Stomach (tissue), 9 donors: Measurements from ENCODE around the gene SUPT7L. TPM values are rescaled to one million over a fixed set of nuclear protein-coding genes. Genes with fewer than 3 reads are reported as not detected.

Source experiments
- DNase-seq, 2 donors: peaks; one replicate each; pipeline versions ENCODE4 v3.0.0 to v3.0.0-alpha.2; 2013 to 2019
- H3K27ac ChIP-seq, 5 donors: fragments of 200-600 bp in 4 of 5; sonication (generic) in 4 of 5; one replicate each; pipeline ENCODE4 v1.5.1; 2013 to 2019; ENCODE audit warnings: mild to moderate bottlenecking in 1 of 5, moderate library complexity in 1 of 5
- H3K27me3 ChIP-seq, 3 donors: fragments of 200-600 bp; sonication (generic); one replicate each; pipeline ENCODE4 v1.5.1; 2017 to 2019; ENCODE audit warnings: mixed run types in 1 of 3
- H3K36me3 ChIP-seq, 4 donors: fragments of 200-600 bp; sonication (generic); 1 replicate in 3 of 4; 2 replicates in 1 of 4; pipeline ENCODE4 v1.5.1; 2016 to 2019
- H3K4me1 ChIP-seq, 4 donors: fragments of 200-600 bp; sonication (generic); one replicate each; pipeline ENCODE4 v1.5.1; 2016 to 2019
- H3K4me3 ChIP-seq, 4 donors: fragments of 200-600 bp; sonication (generic) in 3 of 4; one replicate each; pipeline ENCODE4 v1.5.1; 2016 to 2019; ENCODE audit warnings: mild to moderate bottlenecking in 1 of 4
- H3K9me3 ChIP-seq, 4 donors: fragments of 200-600 bp; sonication (generic); one replicate each; pipeline ENCODE4 v1.5.1; 2016 to 2019
- EP300 ChIP-seq: sonication (generic); formaldehyde crosslinking; IDR thresholded peaks from one replicate; pipeline ENCODE4 v1.6.1; 2017; ENCODE audit warnings: antibody characterized with exemption
- POLR2A ChIP-seq, 4 donors: fragments of 450-650 bp; IDR thresholded peaks; one replicate each; pipeline ENCODE4 v1.6.1; 2016; ENCODE audit warnings: antibody characterized with exemption in 4 of 4, control low read depth in 2 of 4, mild to moderate bottlenecking in 1 of 4, moderate library complexity in 1 of 4
- POLR2AphosphoS5 ChIP-seq, 3 donors: sonication (generic); formaldehyde crosslinking; IDR thresholded peaks; one replicate each; pipeline ENCODE4 v1.6.1; 2016; ENCODE audit warnings: antibody characterized with exemption in 3 of 3
- WGBS, 5 donors: extraction: QIAGEN DNeasy Blood & Tissue Kit in 3 of 5; methylation state at CpG; one replicate each; pipeline versions ENCODE4 v1.1.5 to v1.1.7; 2013 to 2018; 5-methylcytosine and 5-hydroxymethylcytosine counted together
- intact Hi-C: fragments of 100-400 bp; cut with DNase I; formaldehyde crosslinking; loops from one replicate; pipeline ENCODE4 v1.15.1; 2023; ENCODE audit warnings: low total_unique reads
- polyA plus RNA-seq, 3 donors: library from polyadenylated mRNA; stranded (reverse); fragments of 200-250 nt; gene quantifications; one replicate each; pipeline ENCODE4 v1.2.3, GENCODE V29; 2013
- total RNA-seq, 5 donors: library from RNA; depleted of rRNA; stranded (reverse); fragments of >200 nt; gene quantifications; one replicate each; pipeline versions ENCODE4 v1.1.0 to v1.2.3, GENCODE V29; 2014 to 2016
- TF ChIP-seq, protein P1 (sequence below), 7 experiments: fragments of 450-650 bp in 4 of 7; fragments of 200-600 bp in 3 of 7; sonication (generic) in 3 of 7; IDR thresholded peaks; one replicate each; pipeline ENCODE4 v1.5.1; 2016 to 2019; ENCODE audit warnings: antibody characterized with exemption in 7 of 7, control low read depth in 2 of 7, mild to moderate bottlenecking in 1 of 7
- donor health status: healthy with polysubstance abuse.
- donor health status: Bipolar disorder and iron deficiency.
- donor health status: healthy.

Gene SUPT7L
- total and polyA plus RNA-seq, 8 donors: 10.1 to 50.9 (median 24.9) TPM

DNA sequence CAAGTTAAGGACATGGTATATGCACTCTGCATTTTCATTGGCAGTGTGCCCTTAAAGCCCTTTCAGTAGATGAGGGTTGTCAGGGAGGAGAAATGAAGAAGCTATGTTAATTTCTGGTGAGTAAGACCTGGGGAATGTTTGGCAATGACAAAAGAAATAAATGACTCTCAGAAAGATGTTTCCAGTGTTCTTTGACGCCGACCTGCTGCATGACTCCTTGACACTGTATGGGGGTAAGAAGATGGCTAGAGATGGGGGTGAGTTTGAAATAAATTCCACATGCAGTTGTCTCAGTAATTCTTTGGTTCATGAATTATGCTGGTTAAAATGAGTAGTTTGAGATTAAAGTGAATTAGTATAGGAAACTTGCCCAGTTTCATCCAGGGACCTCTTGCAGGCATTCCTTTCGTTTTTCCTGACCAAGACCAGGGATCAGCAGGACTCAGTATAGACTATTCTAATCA, 40.5 kb downstream of the SUPT7L start:
- 77 to 92% (median 85%) methylated on average over 3 of the region's 3 CpGs for WGBS, 5 donors
- peaks cover 31 to 70% (median 69%) of the 10 kb centered on the region in 4 donors for H3K36me3 ChIP-seq

DNA sequence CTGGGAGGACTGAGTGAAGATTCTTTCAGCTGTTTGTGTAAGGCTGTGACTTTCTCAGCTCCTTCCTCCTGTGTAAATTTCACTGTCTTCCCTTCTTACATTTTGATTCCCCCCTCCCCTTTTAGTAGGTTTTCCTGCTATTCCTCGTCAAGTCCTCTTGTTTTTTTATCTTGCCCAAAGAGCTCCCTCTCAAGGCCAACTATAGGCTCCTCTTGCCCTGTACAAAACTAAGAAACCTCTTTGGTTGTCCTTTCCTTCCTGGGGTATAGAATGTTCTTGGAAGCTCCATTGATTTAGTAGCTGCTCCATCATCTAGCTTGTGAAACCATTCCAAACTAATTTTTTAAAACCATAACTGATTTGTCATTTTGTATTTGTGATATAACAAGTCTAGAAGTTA, 41.9 kb downstream of the SUPT7L start:
- H3K9me3 ChIP-seq: no peaks in the 10 kb centered on the region
- no peak for DNase-seq
- 61 to 71% (median 65%) methylated on average over 1 of the region's 1 CpG for WGBS, 5 donors
- no peak overlapping the region for H3K4me3 ChIP-seq
- H3K4me1 ChIP-seq: no peaks in the 10 kb centered on the region
- intact Hi-C loops: no loop called here
- peaks cover 45 to 84% (median 83%) of the 10 kb centered on the region in 4 donors for H3K36me3 ChIP-seq
- H3K27ac ChIP-seq: no peak overlapping the region
- TF ChIP-seq POLR2A (IDR thresholded peaks at IDR 0.05): no peak
- no peak for TF ChIP-seq EP300
- no peak for TF ChIP-seq POLR2AphosphoS5 (IDR thresholded peaks at IDR 0.05)
- TF ChIP-seq, protein P1, sequence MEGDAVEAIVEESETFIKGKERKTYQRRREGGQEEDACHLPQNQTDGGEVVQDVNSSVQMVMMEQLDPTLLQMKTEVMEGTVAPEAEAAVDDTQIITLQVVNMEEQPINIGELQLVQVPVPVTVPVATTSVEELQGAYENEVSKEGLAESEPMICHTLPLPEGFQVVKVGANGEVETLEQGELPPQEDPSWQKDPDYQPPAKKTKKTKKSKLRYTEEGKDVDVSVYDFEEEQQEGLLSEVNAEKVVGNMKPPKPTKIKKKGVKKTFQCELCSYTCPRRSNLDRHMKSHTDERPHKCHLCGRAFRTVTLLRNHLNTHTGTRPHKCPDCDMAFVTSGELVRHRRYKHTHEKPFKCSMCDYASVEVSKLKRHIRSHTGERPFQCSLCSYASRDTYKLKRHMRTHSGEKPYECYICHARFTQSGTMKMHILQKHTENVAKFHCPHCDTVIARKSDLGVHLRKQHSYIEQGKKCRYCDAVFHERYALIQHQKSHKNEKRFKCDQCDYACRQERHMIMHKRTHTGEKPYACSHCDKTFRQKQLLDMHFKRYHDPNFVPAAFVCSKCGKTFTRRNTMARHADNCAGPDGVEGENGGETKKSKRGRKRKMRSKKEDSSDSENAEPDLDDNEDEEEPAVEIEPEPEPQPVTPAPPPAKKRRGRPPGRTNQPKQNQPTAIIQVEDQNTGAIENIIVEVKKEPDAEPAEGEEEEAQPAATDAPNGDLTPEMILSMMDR (IDR thresholded peaks at IDR 0.05): no peak
- H3K27me3 ChIP-seq: no peaks in the 10 kb centered on the region

More for the DNA sequence above, 40.5 kb downstream of the SUPT7L start:
- H3K9me3 ChIP-seq: no peaks in the 10 kb centered on the region
- peaks cover 4 to 13% (median 6%) of the 10 kb centered on the region in 4 donors for H3K4me1 ChIP-seq
- H3K27ac ChIP-seq: no peak overlapping the region
- H3K4me3 ChIP-seq: no peak overlapping the region
- peak in 1 of 2 donors; percentile 9 for DNase-seq
- no peaks in the 10 kb centered on the region for H3K27me3 ChIP-seq
- TF ChIP-seq POLR2AphosphoS5 (IDR thresholded peaks at IDR 0.05): no peak
- TF ChIP-seq EP300: no peak
- TF ChIP-seq, protein P1 (IDR thresholded peaks at IDR 0.05): no peak
- TF ChIP-seq POLR2A (IDR thresholded peaks at IDR 0.05): no peak
- intact Hi-C loops: no loop called here

DNA sequence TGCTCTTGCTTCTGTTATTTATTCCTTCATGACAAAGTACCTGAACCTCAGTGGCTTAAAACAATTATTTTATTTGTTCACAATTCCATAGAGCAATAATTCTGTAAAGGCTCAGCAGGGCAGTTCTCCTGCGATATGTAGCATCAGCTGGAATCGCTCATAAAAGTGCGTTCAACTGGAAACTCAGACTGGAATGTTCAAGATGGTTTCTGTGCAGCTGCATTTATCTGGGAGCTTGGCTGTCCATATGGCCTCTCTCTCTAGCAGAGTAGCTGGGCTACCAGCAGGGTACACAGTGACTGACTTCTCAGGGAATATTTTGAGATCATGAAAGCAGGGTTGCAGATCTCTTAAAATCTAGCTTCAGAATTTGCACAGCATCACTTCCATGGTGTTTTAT, 48.1 kb downstream of the SUPT7L start:
- H3K27me3 ChIP-seq: no peaks in the 10 kb centered on the region
- intact Hi-C loops: no loop called here
- no peak overlapping the region for H3K4me3 ChIP-seq
- WGBS, 5 donors: 91 to 99% (median 98%) methylated on average over 3 of the region's 3 CpGs
- DNase-seq: no peak
- TF ChIP-seq, protein P1 (IDR thresholded peaks at IDR 0.05): no peak
- no peak for TF ChIP-seq EP300
- no peak for TF ChIP-seq POLR2A (IDR thresholded peaks at IDR 0.05)
- no peak for TF ChIP-seq POLR2AphosphoS5 (IDR thresholded peaks at IDR 0.05)
- no peak overlapping the region for H3K27ac ChIP-seq
- no peaks in the 10 kb centered on the region for H3K4me1 ChIP-seq
- peaks cover 41 to 93% (median 88%) of the 10 kb centered on the region in 4 donors for H3K36me3 ChIP-seq
- no peaks in the 10 kb centered on the region for H3K9me3 ChIP-seq

DNA sequence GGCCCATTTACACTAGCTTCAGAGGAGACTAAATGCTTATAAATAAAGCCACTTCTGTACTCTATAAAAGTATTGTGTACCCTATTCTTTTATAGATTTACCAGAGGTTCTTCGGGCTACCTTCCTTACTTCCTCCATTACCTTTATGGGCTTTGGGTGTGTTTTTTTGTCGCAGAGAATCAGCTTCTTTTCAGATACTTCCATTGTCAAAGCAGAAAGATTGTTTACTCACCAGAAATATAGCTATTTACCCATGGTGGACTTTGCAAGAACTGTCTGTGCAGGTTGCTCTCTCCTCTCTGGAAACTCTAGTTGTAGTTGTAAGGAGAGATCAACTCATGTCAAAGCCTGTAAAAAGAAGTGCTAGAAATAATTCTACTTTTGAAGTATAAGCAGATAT, 49.4 kb downstream of the SUPT7L start:
- intact Hi-C loops: no loop called here
- H3K4me1 ChIP-seq: no peaks in the 10 kb centered on the region
- H3K27ac ChIP-seq: no peak overlapping the region
- 94 to 99% (median 96%) methylated on average over 2 of the region's 2 CpGs for WGBS, 5 donors
- H3K4me3 ChIP-seq: no peak overlapping the region
- TF ChIP-seq, protein P1 (IDR thresholded peaks at IDR 0.05): no peak
- TF ChIP-seq EP300 (no peak), POLR2A (IDR thresholded peaks at IDR 0.05) (no peak), POLR2AphosphoS5 (IDR thresholded peaks at IDR 0.05) (no peak)
- H3K36me3 ChIP-seq: peaks cover 37 to 92% (median 87%) of the 10 kb centered on the region in 4 donors
- no peak for DNase-seq
- no peaks in the 10 kb centered on the region for H3K9me3 ChIP-seq
- no peaks in the 10 kb centered on the region for H3K27me3 ChIP-seq
